Germinal center (tissue), 1 donor: ENCODE results near the gene SPATA45.

Experiments used
- DNase-seq: peaks from one replicate; pipeline ENCODE4 v3.0.0; 2012; ENCODE audit warnings: mixed read lengths, low spot score

SPATA45 gene

DNA sequence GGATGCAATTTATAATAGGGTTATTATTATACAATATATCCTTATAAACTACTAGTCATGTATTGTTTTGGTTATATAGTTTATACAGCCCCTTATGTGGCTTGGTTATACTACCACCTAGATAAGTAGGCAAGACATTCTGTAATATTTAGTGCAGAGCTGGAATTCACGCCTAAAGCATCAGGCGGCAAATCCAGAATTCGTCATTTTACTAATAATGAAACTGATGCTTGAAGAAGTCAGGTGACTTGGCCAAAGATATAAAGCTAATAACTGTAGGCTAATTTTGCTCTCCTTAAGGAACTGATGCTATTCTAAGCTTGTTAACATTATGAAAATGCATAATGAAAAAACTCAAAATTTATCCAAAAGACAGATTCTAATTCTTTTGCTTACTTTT lies 66.7 kb downstream of the SPATA45 start:
- DNase-seq, result no peak
